Kidney (tissue), 14 donors: ENCODE measurements around the gene TMEM267. TPM values are rescaled to one million over a fixed set of nuclear protein-coding genes. Genes with fewer than 3 reads are reported as not detected.
"Not testable (repeated sequence)": the region's sequence is repeated elsewhere in the genome, so short reads cannot be mapped to it uniquely, and the experiment has no call there.

Experiments
- DNase-seq, 5 donors: peaks; one replicate each; pipeline ENCODE4 v3.0.0-alpha.2; 2013 to 2020
- FAIRE-seq: peaks from 2 replicates; lab custom pipeline; 2012; peaks lifted over from hg19 to GRCh38; lab: Jason Lieb, UNC
- H3K27ac ChIP-seq, 2 donors: one replicate each; pipeline ENCODE4 v1.7.0; 2013; ENCODE audit warnings: low read depth in 2 of 2, low read length in 2 of 2, inconsistent platforms in 1 of 2
- H3K27me3 ChIP-seq: one replicate; pipeline ENCODE4 v1.7.1; 2013; ENCODE audit warnings: low read length, inconsistent platforms; ENCODE audit not compliant: control insufficient read depth, insufficient read depth
- H3K36me3 ChIP-seq, 3 donors: one replicate each; pipeline versions ENCODE4 v1.7.0 to v1.7.1; 2013; ENCODE audit warnings: low read length in 3 of 3, control low read depth in 1 of 3, inconsistent platforms in 1 of 3; ENCODE audit not compliant: insufficient read depth in 3 of 3, control insufficient read depth in 2 of 3
- H3K4me1 ChIP-seq, 3 donors: one replicate each; pipeline versions ENCODE4 v1.7.0 to v1.7.1; 2013; ENCODE audit warnings: low read length in 3 of 3, inconsistent platforms in 1 of 3, low read depth in 1 of 3; ENCODE audit not compliant: control insufficient read depth in 2 of 3, insufficient read depth in 2 of 3
- H3K4me3 ChIP-seq, 3 donors: one replicate each; pipeline versions ENCODE4 v1.7.0 to v1.8.1; 2013; ENCODE audit warnings: low read length in 3 of 3, control low read depth in 1 of 3, inconsistent platforms in 1 of 3
- H3K9ac ChIP-seq, 3 donors: one replicate each; pipeline versions ENCODE4 v1.7.0 to v1.7.1; 2013; ENCODE audit warnings: low read length in 3 of 3, control low read depth in 1 of 3, inconsistent platforms in 1 of 3
- H3K9me3 ChIP-seq, 3 donors: one replicate each; pipeline versions ENCODE4 v1.7.0 to v1.7.1; 2013; ENCODE audit warnings: low read length in 3 of 3, control low read depth in 1 of 3, inconsistent platforms in 1 of 3; ENCODE audit not compliant: control insufficient read depth in 2 of 3, insufficient read depth in 1 of 3
- intact Hi-C: fragments of 100-400 bp; cut with DNase I; formaldehyde crosslinking; loops from one replicate; pipeline ENCODE4 v1.11.1; 2022
- polyA plus RNA-seq: library from polyadenylated mRNA; stranded (reverse); fragments of 350-450 nt; fragmentation: Illumina TruSeq; extraction: RNeasy Lipid Tissue Mini Kit (QIAGEN cat#74804); gene quantifications from one replicate; pipeline ENCODE4 v1.2.3, GENCODE V29; 2014; ENCODE audit warnings: low read depth, low replicate concordance; ENCODE audit not compliant: insufficient read depth
- total RNA-seq: library from RNA; stranded (reverse); fragmentation: NEBNext Ultra II Directional; extraction: Animal tissue kit (Norgen Biotek cat#: 25700); gene quantifications from one replicate; pipeline ENCODE4 v1.2.1, GENCODE V29; 2021
- TF ChIP-seq, protein P1 (sequence below): IDR thresholded peaks from 3 replicates; pipeline ENCODE4 v1.5.1; 2012; ENCODE audit warnings: mild to moderate bottlenecking, moderate library complexity, borderline replicate concordance; ENCODE audit not compliant: insufficient read depth; ENCODE audit errors: extremely low read depth
- donor health status: control.
- donor health status: control.
- donor health status: control.
- donor health status: control.
- donor health status: control.
- donor health status: DM: yes; HTN: yes; CAD: no.
- donor health status: Normal renal cell carcinoma (clear cell type).

The TMEM267 gene
- total and polyA plus RNA-seq, 2 donors from 2014 or later = 7.1 to 24.1 TPM

- intact Hi-C loops = no loop called here
- Histone ChIP-seq H3K9ac (no peak overlapping the region), H3K9me3 (peaks cover 0 to 16% (median 3%) of the 10 kb centered on the region in 3 donors), H3K27me3 (no peaks in the 10 kb centered on the region), H3K36me3 (peaks cover 0 to 3% (median 2%) of the 10 kb centered on the region in 3 donors), H3K4me3 (no peak overlapping the region), H3K27ac (no peak overlapping the region), H3K4me1 (no peaks in the 10 kb centered on the region)
- TF ChIP-seq, protein P1, sequence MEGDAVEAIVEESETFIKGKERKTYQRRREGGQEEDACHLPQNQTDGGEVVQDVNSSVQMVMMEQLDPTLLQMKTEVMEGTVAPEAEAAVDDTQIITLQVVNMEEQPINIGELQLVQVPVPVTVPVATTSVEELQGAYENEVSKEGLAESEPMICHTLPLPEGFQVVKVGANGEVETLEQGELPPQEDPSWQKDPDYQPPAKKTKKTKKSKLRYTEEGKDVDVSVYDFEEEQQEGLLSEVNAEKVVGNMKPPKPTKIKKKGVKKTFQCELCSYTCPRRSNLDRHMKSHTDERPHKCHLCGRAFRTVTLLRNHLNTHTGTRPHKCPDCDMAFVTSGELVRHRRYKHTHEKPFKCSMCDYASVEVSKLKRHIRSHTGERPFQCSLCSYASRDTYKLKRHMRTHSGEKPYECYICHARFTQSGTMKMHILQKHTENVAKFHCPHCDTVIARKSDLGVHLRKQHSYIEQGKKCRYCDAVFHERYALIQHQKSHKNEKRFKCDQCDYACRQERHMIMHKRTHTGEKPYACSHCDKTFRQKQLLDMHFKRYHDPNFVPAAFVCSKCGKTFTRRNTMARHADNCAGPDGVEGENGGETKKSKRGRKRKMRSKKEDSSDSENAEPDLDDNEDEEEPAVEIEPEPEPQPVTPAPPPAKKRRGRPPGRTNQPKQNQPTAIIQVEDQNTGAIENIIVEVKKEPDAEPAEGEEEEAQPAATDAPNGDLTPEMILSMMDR = no peak
- DNase-seq (no peak), FAIRE-seq (no peak)
Observed at GRCh38 chr5:43469671-43470391, 13.8 kb downstream of the TMEM267 start.

GRCh38 chr5:43467100-43467499 lies 16.6 kb downstream of the TMEM267 start:
- Histone ChIP-seq H3K27me3 (no peaks in the 10 kb centered on the region), H3K9me3 (peaks cover 0 to 16% (median 3%) of the 10 kb centered on the region in 3 donors), H3K4me3 (no peak overlapping the region), H3K27ac (no peak overlapping the region), H3K9ac (no peak overlapping the region), H3K36me3 (peaks cover 0 to 3% (median 0%) of the 10 kb centered on the region in 3 donors), H3K4me1 (no peaks in the 10 kb centered on the region)
- intact Hi-C loops = no loop called here
- TF ChIP-seq, protein P1 = no peak
- FAIRE-seq (no peak), DNase-seq (no peak)

- intact Hi-C loops, DNase-seq: not testable (repeated sequence)
Observed at GRCh38 chr5:43465455-43465854, 18.2 kb downstream of the TMEM267 start.

GRCh38 chr5:43461066-43461465 lies 22.6 kb downstream of the TMEM267 start:
- Histone ChIP-seq H3K27me3 (no peaks in the 10 kb centered on the region), H3K4me1 (no peaks in the 10 kb centered on the region), H3K36me3 (peaks cover 0 to under 1% (median 0%) of the 10 kb centered on the region in 3 donors), H3K9me3 (peaks cover 0 to 8% (median 3%) of the 10 kb centered on the region in 3 donors), H3K9ac (no peak overlapping the region), H3K4me3 (no peak overlapping the region), H3K27ac (no peak overlapping the region)
- DNase-seq = no peak
- TF ChIP-seq, protein P1 = no peak
- intact Hi-C loops = no loop called here
- FAIRE-seq = no peak

More at GRCh38 chr5:43465455-43465854, 18.2 kb downstream of the TMEM267 start:
- not testable (repeated sequence) for FAIRE-seq, H3K27me3 ChIP-seq, H3K4me1 ChIP-seq, H3K4me3 ChIP-seq, H3K36me3 ChIP-seq, H3K27ac ChIP-seq, H3K9ac ChIP-seq
- H3K9me3 ChIP-seq = peaks cover 0 to 16% (median 3%) of the 10 kb centered on the region in 3 donors
